Fibroblast of mammary gland (primary cell): ENCODE results near the gene CATSPERZ.

ENCODE experiments used
- DNase-seq: peaks from one replicate; pipeline ENCODE4 v3.0.0-alpha.2; 2010; ENCODE audit warnings: low read depth
- H3K4me3 ChIP-seq: 2 replicates; pipeline ENCODE4 v1.5.1; 2011; ENCODE audit warnings: low read depth, mild to moderate bottlenecking, low read length, moderate library complexity; ENCODE audit not compliant: control insufficient read depth
- CTCF ChIP-seq: conservative IDR thresholded peaks from 2 replicates; pipeline ENCODE4 v1.5.1; 2011; ENCODE audit warnings: low read depth, low read length, inconsistent platforms; ENCODE audit not compliant: control insufficient read depth, insufficient read depth

Gene CATSPERZ

GRCh38 chr11:64347193-64347867 lies 47.2 kb downstream of the CATSPERZ start:
- TF ChIP-seq CTCF, result no peak
- no peak for DNase-seq
- no peak overlapping the region for H3K4me3 ChIP-seq

GRCh38 chr11:64348383-64349024 lies 48.3 kb downstream of the CATSPERZ start:
- no peak for TF ChIP-seq CTCF
- DNase-seq, result no peak
- H3K4me3 ChIP-seq, result no peak overlapping the region

- no peak for DNase-seq
- no peak for TF ChIP-seq CTCF
- H3K4me3 ChIP-seq, result no peak overlapping the region
Measured at GRCh38 chr11:64349025-64349387, 48.8 kb downstream of the CATSPERZ start.

GRCh38 chr11:64349404-64349803 lies 49.2 kb downstream of the CATSPERZ start:
- no peak overlapping the region for H3K4me3 ChIP-seq
- DNase-seq, result no peak
- TF ChIP-seq CTCF, result no peak

GRCh38 chr11:64351136-64351631 lies 51.0 kb downstream of the CATSPERZ start:
- no peak for DNase-seq
- H3K4me3 ChIP-seq, result no peak overlapping the region
- TF ChIP-seq CTCF, result no peak

GRCh38 chr11:64352099-64352994 lies 52.2 kb downstream of the CATSPERZ start:
- no peak for DNase-seq
- TF ChIP-seq CTCF, result no peak
- H3K4me3 ChIP-seq, result no peak overlapping the region
